Heart left ventricle (tissue), 13 donors: Measurements from ENCODE around the gene PPP1R9B.

Source experiments
- CTCF ChIP-seq, 12 donors: fragments of 200-600 bp; sonication (generic) in 4 of 12; IDR thresholded peaks; one replicate each; pipeline versions ENCODE4 v1.5.0 to v1.8.0; 2018 to 2022; ENCODE audit warnings: antibody characterized with exemption in 12 of 12, mild to moderate bottlenecking in 5 of 12
- POLR2A ChIP-seq, 2 donors: fragments of 450-650 bp; IDR thresholded peaks; one replicate each; pipeline ENCODE4 v1.6.1; 2017; ENCODE audit warnings: antibody characterized with exemption in 2 of 2, mild to moderate bottlenecking in 2 of 2, moderate library complexity in 2 of 2
- donor health status: ischemic (EF 13 %, LVEDD 7.1; RV severe dilation, severe dysfunction).
- donor health status: DM: no; HTN: yes; CAD: no.
- donor health status: DM: no; HTN: no; CAD: no.
- donor health status: ischemic (EF 25% LVEDD 6.9; RV normal size, moderate dysfunction).
- donor health status: ischemic (EF 25% LVEDD 5.7; RV mildly dilated, moderate dysfunction).
- donor health status: ischemic (EF 35%, LVEDD 5.7; RV mildly dilated, moderate dysfunction).
- donor health status: nonischemic (EF 11% LVEDD 7.7; RV severe dilation, severe dysfunction).
- donor health status: DM: yes; HTN: yes; CAD: no.
- donor health status: PGD.
- donor health status: ischemic (EF 29% LVEDD 5.4; RV normal size, mild dysfunction).
- donor health status: nonischemic (EF 23%, LVEDD 6.1; RV moderate dilation, normal function).

GRCh38 chr17:50187394-50187725 is 36.9 kb upstream of the PPP1R9B start:
- no peak for TF ChIP-seq CTCF (IDR thresholded peaks at IDR 0.05)
- TF ChIP-seq POLR2A (IDR thresholded peaks at IDR 0.05), result no peak
